ENCODE results near the gene IL6R. TPM values are rescaled to one million over a fixed set of nuclear protein-coding genes. Genes with fewer than 3 reads are reported as not detected.
A peak's percentile ranks its signal among the peaks of the same experiment; 100 is the strongest.

Gene IL6R
- total RNA-seq, 2 donors from 2014 or later = 32.9 to 51.4 TPM

GRCh38 chr1:154493276-154493675 lies 88.1 kb downstream of the IL6R start:
- intact Hi-C loops (cut with DNase I, micrococcal nuclease) = no loop called here
- DNase-seq (peak in 1 of 2 donors; percentile 31), ATAC-seq (peak; percentile 76)

- intact Hi-C loops (cut with DNase I, micrococcal nuclease) = no loop called here
- ATAC-seq (no peak), DNase-seq (no peak)
These were observed 90.5 kb downstream of the IL6R start for GRCh38 chr1:154495496-154496273.

DNA sequence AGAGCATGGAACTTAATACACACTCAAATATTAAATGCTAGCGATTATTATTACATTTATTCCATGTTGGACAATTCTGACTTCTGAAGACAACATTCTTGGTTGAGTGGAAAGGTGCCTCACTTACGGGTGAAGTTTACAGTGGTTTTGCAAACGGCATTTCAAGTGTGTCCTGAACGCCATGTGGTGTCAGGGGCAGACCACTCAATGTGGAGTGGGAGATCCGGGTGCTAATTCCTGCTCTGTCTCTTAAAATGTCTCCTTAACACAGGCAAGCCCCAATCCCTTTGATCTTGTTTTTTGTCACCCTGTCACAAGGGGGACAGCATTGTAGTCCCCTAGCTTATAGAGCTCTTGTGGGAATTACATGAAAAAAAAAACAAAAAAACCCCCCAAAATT lies 91.2 kb downstream of the IL6R start:
- DNase-seq (no peak), ATAC-seq (no peak)
- intact Hi-C loops (cut with DNase I, micrococcal nuclease) = no loop called here

- intact Hi-C loops (cut with DNase I, micrococcal nuclease) = no loop called here
- peak; percentile 73 for ATAC-seq
- no peak for DNase-seq
These were observed 92.1 kb downstream of the IL6R start for GRCh38 chr1:154497026-154497806.

GRCh38 chr1:154499446-154499845 lies 94.3 kb downstream of the IL6R start:
- no peak for ATAC-seq
- no peak for DNase-seq
- intact Hi-C loops (cut with DNase I, micrococcal nuclease) = no loop called here

- DNase-seq = no peak
- intact Hi-C loops (cut with DNase I, micrococcal nuclease) = no loop called here
- ATAC-seq = no peak
These were observed 95.4 kb downstream of the IL6R start for GRCh38 chr1:154500533-154500932.

GRCh38 chr1:154501423-154502065 lies 96.4 kb downstream of the IL6R start:
- ATAC-seq (peak; percentile 45), DNase-seq (peak in 1 of 2 donors; percentile 46)
- intact Hi-C loops (cut with DNase I, micrococcal nuclease) = no loop called here

DNA sequence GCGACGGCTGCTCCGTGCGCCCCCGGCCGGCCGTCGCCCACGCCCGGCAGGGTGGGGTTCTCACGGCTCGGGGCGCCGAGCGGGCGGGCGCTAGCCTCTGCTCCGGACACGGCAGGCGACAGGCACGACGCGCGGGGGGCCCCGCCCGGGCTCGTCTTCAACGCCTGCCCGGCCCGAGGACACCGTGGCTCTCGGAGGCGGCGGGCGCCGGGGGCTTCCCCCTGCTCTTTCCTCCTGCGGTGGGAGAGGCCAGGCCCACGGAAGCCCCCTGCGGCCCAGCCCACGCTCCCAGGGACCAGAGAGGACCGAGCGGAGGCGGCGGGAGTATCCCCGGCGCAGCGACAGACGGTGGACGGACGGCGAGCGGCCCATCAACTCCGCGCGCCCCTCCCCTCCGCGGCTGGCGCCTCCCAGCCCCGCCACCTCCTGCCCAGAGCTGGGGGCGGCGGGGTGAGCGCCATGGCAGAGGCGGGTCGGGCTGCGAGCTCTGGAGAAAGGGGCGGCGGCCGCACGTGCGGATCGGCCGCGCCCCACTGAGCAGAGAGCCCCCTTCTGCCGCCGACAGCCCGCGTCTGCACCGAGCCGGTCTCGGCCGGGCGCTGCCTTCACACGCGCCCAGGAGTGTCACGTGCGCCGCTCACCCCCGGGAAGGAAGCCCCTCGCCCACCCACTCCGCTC lies 97.1 kb downstream of the IL6R start, which contains the start of the genes SHE and TDRD10:
Gene SHE, minus strand, starts transcription at position 347 of the 678 bp plus-strand sequence. CDS start 386 bp downstream, outside the sequence.
Gene TDRD10, plus strand, starts transcription at position 154 of the 678 bp plus-strand sequence. CDS start 4,685 bp downstream, outside the sequence.
- peak in 1 of 2 donors; percentile 29 for DNase-seq
- peak; percentile 33 for ATAC-seq
- intact Hi-C loops (cut with DNase I, micrococcal nuclease) = no loop called here

- peak in 1 of 2 donors; percentile 10 for DNase-seq
- no peak for ATAC-seq
- intact Hi-C loops (cut with DNase I, micrococcal nuclease) = no loop called here
These were observed 97.6 kb downstream of the IL6R start for GRCh38 chr1:154502744-154503115.

DNA sequence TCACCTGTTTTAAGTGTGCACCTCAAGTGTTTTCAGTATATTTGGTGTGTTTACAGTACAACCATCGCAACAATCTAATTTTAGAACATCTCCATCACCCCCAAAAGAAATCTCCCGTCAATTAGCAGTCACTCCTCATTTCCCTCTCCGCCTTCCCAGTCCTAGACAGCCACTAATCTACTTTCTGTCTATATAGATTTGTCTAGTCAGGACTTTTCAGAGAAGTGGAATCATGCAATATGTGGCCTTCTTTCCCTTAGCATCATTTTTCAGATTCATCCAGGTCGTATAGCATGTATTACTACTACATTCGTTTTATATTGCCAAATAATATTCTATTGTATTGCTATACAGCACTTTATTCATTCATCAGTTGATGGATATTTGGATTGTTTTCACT lies 98.8 kb downstream of the IL6R start:
- no peak for ATAC-seq
- intact Hi-C loops (cut with DNase I, micrococcal nuclease) = no loop called here

DNA sequence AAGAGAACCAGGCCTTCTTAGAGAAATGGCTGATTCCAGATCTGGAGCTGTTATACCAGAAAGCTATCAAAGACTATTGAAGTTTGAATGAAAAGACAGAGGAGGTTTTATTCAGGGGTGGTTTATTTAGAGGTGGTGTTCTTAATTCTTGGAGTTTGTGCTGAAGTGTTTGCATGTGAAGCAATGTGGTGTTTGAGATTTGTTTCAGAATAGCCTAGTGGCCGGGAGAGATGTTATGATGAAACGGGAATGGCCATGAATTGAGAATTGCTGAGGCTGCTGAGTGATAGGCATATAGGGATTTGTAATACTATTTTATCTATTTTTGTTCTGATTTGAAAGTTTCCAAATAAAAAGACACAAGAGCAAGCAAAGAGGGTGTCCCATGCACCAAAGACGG lies 107.6 kb downstream of the IL6R start:
- ATAC-seq = no peak
- DNase-seq = no peak
- intact Hi-C loops (cut with DNase I, micrococcal nuclease) = no loop called here

More for the DNA sequence above, 98.8 kb downstream of the IL6R start:
- no peak for DNase-seq

DNA sequence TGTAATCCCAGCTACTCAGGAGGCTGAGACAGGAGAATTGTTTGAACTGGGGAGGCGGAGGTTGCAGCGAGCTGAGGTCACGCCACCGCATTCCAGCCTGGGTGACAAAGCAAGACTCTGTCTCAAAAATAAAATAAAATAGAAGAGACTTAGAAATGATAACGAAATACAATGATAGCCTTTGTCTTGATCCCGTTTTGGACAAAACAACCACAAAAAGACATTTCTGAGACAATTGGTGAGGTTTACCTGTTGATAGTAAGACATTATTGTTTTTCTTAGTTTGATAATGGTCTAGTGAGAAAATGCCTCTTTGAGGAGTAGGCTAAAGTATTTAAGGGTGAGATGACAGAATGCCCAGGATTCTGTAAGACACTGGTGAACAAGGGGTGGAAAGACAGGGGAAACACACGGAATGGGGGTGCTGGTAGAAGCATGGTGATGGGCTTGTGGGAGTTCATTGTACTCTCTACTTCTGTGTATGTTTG lies 109.0 kb downstream of the IL6R start:
- intact Hi-C loops (cut with DNase I, micrococcal nuclease) = no loop called here
- ATAC-seq (no peak), DNase-seq (no peak)

GRCh38 chr1:154517661-154518060 lies 112.5 kb downstream of the IL6R start:
- ATAC-seq (no peak), DNase-seq (no peak)
- intact Hi-C loops (cut with DNase I, micrococcal nuclease) = no loop called here

Other genes with a start within 250 kb of the IL6R start
- 100 to 1,000 TPM; 490 to 491 TPM for gene TPM3, start 213.2 kb upstream of the IL6R start, total RNA-seq
- not detected for gene CFAP141, start 199.0 kb upstream of the IL6R start, total RNA-seq
- gene UBAP2L, start 184.4 kb upstream of the IL6R start, total RNA-seq = 10 to 100 TPM; 78.5 to 90.2 TPM
- gene HAX1, start 132.7 kb upstream of the IL6R start, total RNA-seq = 10 to 100 TPM; 52.3 to 60.2 TPM
- not detected for gene AQP10, start 84.2 kb upstream of the IL6R start, total RNA-seq
- 10 to 100 TPM in 1 of 2 donors, 1 to 10 TPM in 1; 4.5 to 11.9 TPM for gene ATP8B2, start 79.8 kb upstream of the IL6R start, total RNA-seq
- 1 to 10 TPM in 1 of 2 donors, under 1 TPM in 1; 0.70 to 1.0 TPM for gene TDRD10, start 96.9 kb downstream of the IL6R start, total RNA-seq
- 1 to 10 TPM; 3.4 TPM for gene SHE, start 97.1 kb downstream of the IL6R start, total RNA-seq
- gene UBE2Q1, start 153.3 kb downstream of the IL6R start, total RNA-seq = 10 to 100 TPM; 78.8 to 98.9 TPM
- under 1 TPM; 0.15 to 0.31 TPM for gene CHRNB2, start 162.4 kb downstream of the IL6R start, total RNA-seq
- 100 to 1,000 TPM; 119 to 138 TPM for gene ADAR, start 202.8 kb downstream of the IL6R start, total RNA-seq

Measured in left colon (tissue), 2 donors.